ENCODE results near the gene OIP5. TPM values are rescaled to one million over a fixed set of nuclear protein-coding genes. Genes with fewer than 3 reads are reported as not detected.
"Not testable (repeated sequence)": the region's sequence is repeated elsewhere in the genome, so short reads cannot be mapped to it uniquely, and the experiment has no call there.

The OIP5 gene
- total and polyA plus RNA-seq, 2 donors (not counting 3 experiments of a cell fraction or from before 2014, with no cell fraction given): 11.4 to 11.8 TPM

DNA sequence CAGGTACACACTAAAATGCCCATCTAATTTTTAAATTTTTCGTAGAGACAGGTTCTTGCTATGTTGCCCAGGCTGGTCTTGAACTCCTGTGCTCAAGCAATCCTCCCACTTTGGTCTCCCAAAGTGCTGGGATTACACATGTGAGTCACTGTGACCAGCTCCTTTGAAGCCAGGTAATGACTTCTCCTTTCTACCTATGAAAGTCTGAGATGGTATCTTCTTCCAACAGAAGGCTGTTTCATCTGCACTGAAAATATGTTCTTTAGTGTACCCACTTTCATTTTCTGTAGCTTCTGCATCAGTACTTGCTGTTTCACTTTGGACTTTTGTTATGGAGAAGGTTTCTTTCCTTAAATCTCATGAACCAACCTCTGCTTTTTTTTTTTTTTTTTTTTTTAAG lies 8.8 kb downstream of the OIP5 start:
- TF ChIP-seq, protein P1, sequence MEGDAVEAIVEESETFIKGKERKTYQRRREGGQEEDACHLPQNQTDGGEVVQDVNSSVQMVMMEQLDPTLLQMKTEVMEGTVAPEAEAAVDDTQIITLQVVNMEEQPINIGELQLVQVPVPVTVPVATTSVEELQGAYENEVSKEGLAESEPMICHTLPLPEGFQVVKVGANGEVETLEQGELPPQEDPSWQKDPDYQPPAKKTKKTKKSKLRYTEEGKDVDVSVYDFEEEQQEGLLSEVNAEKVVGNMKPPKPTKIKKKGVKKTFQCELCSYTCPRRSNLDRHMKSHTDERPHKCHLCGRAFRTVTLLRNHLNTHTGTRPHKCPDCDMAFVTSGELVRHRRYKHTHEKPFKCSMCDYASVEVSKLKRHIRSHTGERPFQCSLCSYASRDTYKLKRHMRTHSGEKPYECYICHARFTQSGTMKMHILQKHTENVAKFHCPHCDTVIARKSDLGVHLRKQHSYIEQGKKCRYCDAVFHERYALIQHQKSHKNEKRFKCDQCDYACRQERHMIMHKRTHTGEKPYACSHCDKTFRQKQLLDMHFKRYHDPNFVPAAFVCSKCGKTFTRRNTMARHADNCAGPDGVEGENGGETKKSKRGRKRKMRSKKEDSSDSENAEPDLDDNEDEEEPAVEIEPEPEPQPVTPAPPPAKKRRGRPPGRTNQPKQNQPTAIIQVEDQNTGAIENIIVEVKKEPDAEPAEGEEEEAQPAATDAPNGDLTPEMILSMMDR (IDR thresholded peaks at IDR 0.05; ENCODE audit: extremely low read depth in 1 of 2, insufficient read depth in 1 of 2, low read depth in 1 of 2, low read length in 2 of 2): no peak
- TF ChIP-seq POLR2AphosphoS5 (IDR thresholded peaks at IDR 0.05; ENCODE audit: insufficient read depth, low read depth, low read length): no peak
- Histone ChIP-seq H3K9me1 (replicated peaks; ENCODE audit: control insufficient read depth, extremely low read depth, insufficient read depth, low read length) (no peaks in the 10 kb centered on the region), H3K27me3 (ENCODE audit: control insufficient read depth in 2 of 2, insufficient read depth in 2 of 2, low read length in 2 of 2) (no peaks in the 10 kb centered on the region), H3K79me2 (ENCODE audit: control insufficient read depth, insufficient read depth, low read length) (no peaks in the 10 kb centered on the region), H3K4me2 (ENCODE audit: insufficient read depth, low read length) (no peak overlapping the region), H3K36me3 (ENCODE audit: control insufficient read depth in 2 of 2, extremely low read depth in 1 of 2, insufficient read depth in 2 of 2, low read length in 2 of 2) (no peaks in the 10 kb centered on the region), H2AFZ (ENCODE audit: low read depth, low read length) (no peak overlapping the region), H3K4me1 (ENCODE audit: control insufficient read depth, extremely low read depth, insufficient read depth, low read length) (no peaks in the 10 kb centered on the region), H3K9ac (replicated peaks; ENCODE audit: extremely low read depth, insufficient read depth, low read length) (no peak overlapping the region), H4K20me1 (replicated peaks; ENCODE audit: control insufficient read depth, extremely low read depth, insufficient read depth, low read length) (no peaks in the 10 kb centered on the region), H3K27ac (ENCODE audit: insufficient read depth, low read depth, low read length) (no peak overlapping the region), H3K4me3 (replicated peaks in 1 of 3; ENCODE audit: insufficient read depth in 1 of 3, low read depth in 1 of 3, low read length in 3 of 3) (no peak overlapping the region), H3K9me3 (replicated peaks; ENCODE audit: control insufficient read depth, insufficient read depth, low read length) (no peaks in the 10 kb centered on the region)
- POLR2A ChIA-PET: interaction anchor here (0.7 kb wide), 2 partner anchors 383 to 1373 kb away, joined by 5 to 13 read pairs; no protein-coding TSS in a partner anchor
- FAIRE-seq (no peak), DNase-seq (ENCODE audit: low read depth, low spot score) (no peak)
- dilution Hi-C loops (cut with MboI; ENCODE audit: extremely low pct_ligation_motif_present, low sequenced_read_pairs) (no loop called here), intact Hi-C loops (cut with micrococcal nuclease) (no loop called here)
- no TSS peak for BruUV-seq (replicated peaks)
- CTCF ChIA-PET: interaction anchor here (2.0 kb wide), 1 partner anchor 9 kb away, joined by 5 read pairs; the partner anchor contains the start of genes NUSAP1 and OIP5

DNA sequence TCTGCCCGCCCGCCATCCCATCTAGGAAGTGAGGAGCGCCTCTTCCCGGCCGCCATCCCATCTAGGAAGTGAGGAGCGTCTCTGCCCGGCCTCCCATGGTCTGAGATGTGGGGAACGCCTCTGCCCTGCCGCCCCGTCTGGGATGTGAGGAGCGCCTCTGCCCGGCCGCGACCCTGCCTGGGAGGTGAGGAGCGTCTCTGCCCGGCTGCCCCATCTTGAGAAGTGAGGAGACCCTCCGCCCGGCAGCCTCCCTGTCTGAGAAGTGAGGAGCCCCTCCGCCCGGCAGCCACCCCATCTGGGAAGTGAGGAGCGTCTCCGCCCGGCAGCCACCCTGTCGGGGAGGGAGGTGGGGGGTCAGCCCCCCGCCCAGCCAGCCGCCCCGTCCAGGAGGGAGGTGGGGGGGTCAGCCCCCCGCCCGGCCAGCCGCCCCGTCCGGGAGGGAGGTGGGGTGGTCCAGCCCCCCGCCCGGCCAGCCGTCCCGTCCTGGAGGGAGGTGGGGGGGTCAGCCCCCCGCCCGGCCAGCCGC lies 11.5 kb downstream of the OIP5 start:
- BruUV-seq (replicated peaks); H2AFZ ChIP-seq (ENCODE audit: low read depth, low read length); H3K4me1 ChIP-seq (ENCODE audit: control insufficient read depth, extremely low read depth, insufficient read depth, low read length); H3K4me2 ChIP-seq (ENCODE audit: insufficient read depth, low read length); dilution Hi-C loops (cut with MboI; ENCODE audit: extremely low pct_ligation_motif_present, low sequenced_read_pairs); H3K9me3 ChIP-seq (replicated peaks; ENCODE audit: control insufficient read depth, insufficient read depth, low read length); H3K36me3 ChIP-seq (ENCODE audit: control insufficient read depth in 2 of 2, extremely low read depth in 1 of 2, insufficient read depth in 2 of 2, low read length in 2 of 2); H4K20me1 ChIP-seq (replicated peaks; ENCODE audit: control insufficient read depth, extremely low read depth, insufficient read depth, low read length); DNase-seq (ENCODE audit: low read depth, low spot score); H3K4me3 ChIP-seq (replicated peaks in 1 of 3; ENCODE audit: insufficient read depth in 1 of 3, low read depth in 1 of 3, low read length in 3 of 3); H3K27me3 ChIP-seq (ENCODE audit: control insufficient read depth in 2 of 2, insufficient read depth in 2 of 2, low read length in 2 of 2); H3K79me2 ChIP-seq (ENCODE audit: control insufficient read depth, insufficient read depth, low read length); H3K9ac ChIP-seq (replicated peaks; ENCODE audit: extremely low read depth, insufficient read depth, low read length); POLR2A ChIA-PET; CTCF ChIA-PET; intact Hi-C loops (cut with micrococcal nuclease); FAIRE-seq; H3K27ac ChIP-seq (ENCODE audit: insufficient read depth, low read depth, low read length); H3K9me1 ChIP-seq (replicated peaks; ENCODE audit: control insufficient read depth, extremely low read depth, insufficient read depth, low read length): not testable (repeated sequence)

All from endothelial cell of umbilical vein (primary cell).